NCI-H524 (cell line): Measurements from ENCODE around the gene EFNB1.
"Not testable (repeated sequence)": the region's sequence is repeated elsewhere in the genome, so short reads cannot be mapped to it uniquely, and the experiment has no call there.

Experiments used
- DNase-seq, 2 experiments: peaks; one replicate each; lab custom pipeline; 2025; lab: John Stamatoyannopoulos, UW

The EFNB1 gene

GRCh38 chrX:68828740-68829581 lies at the start of gene EFNB1:
Gene EFNB1, plus strand, starts transcription at chrX:68829021. Its CDS starts 756 bp downstream, at chrX:68829777.
- DNase-seq: peak; percentile 92 to 98

GRCh38 chrX:68781295-68781694 lies 47.5 kb upstream of the EFNB1 start:
- DNase-seq: not testable (repeated sequence)

GRCh38 chrX:68784816-68785215 lies 44.0 kb upstream of the EFNB1 start:
- DNase-seq: no peak

- DNase-seq: not testable (repeated sequence)
Observed at GRCh38 chrX:68786581-68786980, 42.2 kb upstream of the EFNB1 start.

GRCh38 chrX:68789966-68790365 lies 38.9 kb upstream of the EFNB1 start:
- no peak for DNase-seq

GRCh38 chrX:68792083-68792482 lies 36.7 kb upstream of the EFNB1 start:
- DNase-seq: no peak

- no peak for DNase-seq
Observed at GRCh38 chrX:68794461-68794860, 34.4 kb upstream of the EFNB1 start.

GRCh38 chrX:68795741-68796140 lies 33.1 kb upstream of the EFNB1 start:
- no peak for DNase-seq

- DNase-seq: not testable (repeated sequence)
Observed at GRCh38 chrX:68798400-68798799, 30.4 kb upstream of the EFNB1 start.

- DNase-seq: no peak
Observed at GRCh38 chrX:68801737-68802290, 27.0 kb upstream of the EFNB1 start.

- peak in 1 of 2 experiments; percentile 60 for DNase-seq
Observed at GRCh38 chrX:68807818-68808217, 21.0 kb upstream of the EFNB1 start.

GRCh38 chrX:68808686-68809357 lies 20.0 kb upstream of the EFNB1 start:
- peak in 1 of 2 experiments; percentile 21 for DNase-seq

GRCh38 chrX:68820476-68821110 lies 8.2 kb upstream of the EFNB1 start:
- DNase-seq: no peak

GRCh38 chrX:68821616-68822015 lies 7.2 kb upstream of the EFNB1 start:
- no peak for DNase-seq

GRCh38 chrX:68822641-68823410 lies 6.0 kb upstream of the EFNB1 start:
- peak in 1 of 2 experiments; percentile 57 for DNase-seq

GRCh38 chrX:68823413-68824151 lies 5.2 kb upstream of the EFNB1 start:
- DNase-seq: no peak

GRCh38 chrX:68824152-68824433 lies 4.7 kb upstream of the EFNB1 start:
- no peak for DNase-seq

GRCh38 chrX:68824565-68825125 lies 4.2 kb upstream of the EFNB1 start:
- no peak for DNase-seq

GRCh38 chrX:68826113-68826980 lies 2.5 kb upstream of the EFNB1 start:
- no peak for DNase-seq

- no peak for DNase-seq
Observed at GRCh38 chrX:68827256-68827655, 1.6 kb upstream of the EFNB1 start.
